NCI-H345 treated with DMSO at 0.1 percent for 48 hours (cell line): ENCODE measurements around the gene ARMH2.

Source experiments
- DNase-seq: peaks from one replicate; lab custom pipeline; 2025; ENCODE audit not compliant: unreplicated experiment; lab: John Stamatoyannopoulos, UW

Gene ARMH2

DNA sequence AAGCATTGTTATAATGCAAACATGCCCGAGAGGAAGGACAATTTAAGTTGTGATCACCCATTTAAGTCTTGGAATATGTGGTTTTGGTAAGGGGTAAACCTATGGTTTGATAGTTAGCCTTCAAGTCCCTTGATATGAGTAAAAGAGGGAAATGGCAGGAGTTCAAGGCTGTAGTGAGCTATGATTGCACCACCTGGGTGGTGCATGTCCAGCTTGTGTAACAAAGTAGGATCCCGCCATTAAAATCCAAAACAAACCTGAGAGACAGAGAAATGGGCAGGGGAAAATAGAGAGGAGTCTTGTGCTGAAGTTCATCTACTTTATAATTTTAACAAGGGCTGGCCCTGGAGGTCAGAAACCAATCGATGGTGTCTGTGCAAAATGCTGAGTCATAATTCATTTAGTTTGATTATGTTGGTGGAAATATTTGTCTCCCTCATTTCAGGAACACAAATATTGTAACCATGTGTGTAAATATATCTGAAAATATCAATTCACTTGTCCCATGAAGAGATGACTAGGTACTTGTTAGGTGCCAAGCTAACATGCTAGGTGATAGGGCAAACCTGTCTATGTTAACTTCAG is 23.2 kb upstream of the ARMH2 start:
- no peak for DNase-seq

DNA sequence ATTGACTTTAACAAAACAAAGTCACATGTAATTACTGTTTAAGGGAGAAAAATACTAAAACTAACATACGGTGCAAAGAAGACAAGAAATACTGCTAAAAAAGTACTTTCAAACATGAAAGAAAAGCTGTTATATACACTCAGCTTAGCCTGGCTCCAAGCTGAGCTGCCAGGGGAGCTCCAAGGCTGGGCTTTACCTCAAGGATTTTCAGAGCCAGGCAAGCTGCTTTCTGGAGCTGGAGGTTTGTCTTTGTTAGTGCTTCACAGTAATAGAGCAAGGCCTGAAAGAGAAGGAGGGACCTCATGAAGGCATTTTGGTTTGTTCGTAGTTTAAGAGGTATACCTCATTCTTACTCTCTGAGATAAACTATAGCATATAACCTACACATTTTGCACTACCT is 19.6 kb upstream of the ARMH2 start:
- no peak for DNase-seq

DNA sequence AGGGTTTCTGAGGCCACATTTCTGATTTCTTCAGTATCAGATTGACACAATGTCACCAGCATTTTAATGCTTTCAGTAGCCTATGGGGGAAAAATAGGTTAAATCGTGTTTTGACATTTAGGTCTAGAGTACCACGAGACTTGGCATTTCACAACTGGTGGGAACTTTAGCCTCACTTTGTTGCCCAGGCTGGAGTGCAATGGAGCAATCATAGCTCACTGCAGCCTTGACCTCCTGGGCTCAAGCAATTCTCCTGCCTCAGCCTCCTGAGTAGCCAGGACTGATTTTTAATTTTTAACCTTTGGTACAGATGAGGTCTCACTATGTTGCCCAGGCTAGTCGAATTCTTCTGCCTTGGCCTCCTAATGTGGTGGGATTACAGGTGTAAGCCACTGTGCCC is 11.0 kb upstream of the ARMH2 start:
- no peak for DNase-seq

DNA sequence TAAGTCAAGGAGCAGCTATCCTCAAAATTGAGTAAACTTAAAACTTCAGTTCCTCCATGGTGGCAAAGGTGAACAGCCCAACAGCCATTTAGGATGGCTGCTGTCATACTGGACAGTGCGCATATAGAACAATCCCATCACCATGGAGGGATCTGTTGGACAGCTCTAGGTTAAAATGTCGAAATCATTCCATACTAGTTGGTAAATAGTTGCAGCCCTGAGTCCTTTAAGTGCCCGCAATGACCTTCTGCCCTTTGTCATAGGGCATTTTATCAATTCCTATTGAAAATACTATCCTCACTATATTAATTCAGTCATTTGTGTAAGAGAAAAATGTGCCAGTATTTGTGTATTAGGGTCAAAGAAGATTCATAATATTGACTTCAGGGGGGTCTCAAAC is 8.9 kb upstream of the ARMH2 start:
- no peak for DNase-seq

DNA sequence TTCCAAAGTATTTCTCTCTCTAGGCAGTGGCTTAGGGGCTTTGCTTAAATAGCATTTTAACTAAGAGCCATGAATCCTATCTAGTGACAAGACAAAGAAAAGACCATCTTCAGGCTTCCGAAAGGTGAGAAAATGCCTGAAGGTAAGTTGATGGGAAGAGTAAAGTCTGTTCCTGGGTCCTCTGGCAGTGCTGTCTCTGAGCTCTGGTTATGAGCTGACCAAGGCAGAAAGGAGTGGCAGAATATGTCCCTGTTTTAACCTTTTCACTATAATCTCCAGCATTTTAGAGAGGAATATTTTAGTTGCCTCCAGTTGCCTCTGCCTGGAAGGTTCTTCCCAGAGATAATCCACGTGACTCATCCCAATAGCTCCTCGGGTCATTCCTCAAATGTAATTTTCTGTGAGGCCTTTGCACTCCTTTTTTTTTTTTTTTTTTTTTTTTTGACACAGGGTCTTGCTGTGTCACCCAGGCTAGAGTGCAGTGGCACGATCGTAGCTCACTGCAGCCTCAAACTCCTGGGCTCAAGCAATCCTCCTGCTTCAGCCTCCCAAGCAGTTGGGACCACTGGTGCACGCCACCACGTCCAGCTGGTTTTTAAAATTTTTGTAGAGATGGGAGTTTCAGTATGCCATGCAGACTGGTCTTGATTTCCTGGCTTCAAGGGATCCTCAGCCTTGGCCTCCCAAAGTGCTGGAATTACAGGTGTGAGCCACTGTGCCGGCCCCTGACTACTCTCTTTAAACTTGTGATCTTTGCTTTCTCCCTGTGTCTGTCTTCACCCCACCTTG is 3.7 kb upstream of the ARMH2 start:
- DNase-seq: no peak

DNA sequence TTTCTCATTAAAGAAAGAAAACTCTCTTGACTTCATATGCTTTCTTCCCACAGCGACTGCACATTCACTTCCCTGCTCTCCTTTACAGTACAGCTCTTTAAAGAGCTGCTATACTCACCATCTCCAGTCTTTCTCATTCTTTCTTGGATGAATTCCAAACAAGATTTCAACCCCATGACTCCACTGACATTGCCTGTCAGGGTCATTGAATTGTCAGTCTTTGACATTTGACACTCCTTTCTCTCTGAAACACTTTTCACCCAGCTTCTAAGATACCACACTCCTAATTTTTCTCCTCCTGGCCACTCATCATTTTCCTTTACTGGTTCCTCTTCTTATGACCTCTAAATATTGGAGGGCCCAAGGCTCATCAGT is 811 bp upstream of the ARMH2 start:
- no peak for DNase-seq

DNA sequence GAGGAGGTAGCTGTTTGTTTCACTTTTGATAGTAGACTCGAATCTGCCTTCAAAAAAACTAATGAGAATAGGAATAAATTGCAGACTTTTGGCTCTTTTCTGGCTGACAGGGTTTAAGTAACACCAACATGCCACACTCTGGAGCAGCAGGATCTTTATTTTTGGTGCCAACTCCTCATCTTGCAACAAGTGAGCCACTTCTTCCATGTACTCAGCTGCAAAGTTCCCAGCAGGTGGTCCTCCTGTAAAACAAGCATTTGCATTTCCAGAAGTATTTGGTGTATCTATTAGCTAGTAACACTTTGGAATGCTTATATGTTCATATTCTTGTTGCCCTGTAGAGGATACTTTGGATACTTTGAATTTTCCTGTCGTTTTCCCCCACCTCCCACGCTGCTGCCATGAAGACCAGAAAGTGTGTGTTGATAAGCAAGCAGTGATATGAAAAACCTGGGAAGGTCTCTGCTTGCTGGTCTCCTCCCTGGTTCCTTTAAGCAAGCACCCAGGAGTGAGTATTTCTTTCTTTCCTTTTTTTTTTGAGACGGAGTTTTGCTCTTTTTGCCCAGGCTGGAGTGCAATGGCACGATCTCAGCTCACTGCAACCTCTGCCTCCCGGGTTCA is 1.0 kb downstream of the ARMH2 start:
- no peak for DNase-seq

DNA sequence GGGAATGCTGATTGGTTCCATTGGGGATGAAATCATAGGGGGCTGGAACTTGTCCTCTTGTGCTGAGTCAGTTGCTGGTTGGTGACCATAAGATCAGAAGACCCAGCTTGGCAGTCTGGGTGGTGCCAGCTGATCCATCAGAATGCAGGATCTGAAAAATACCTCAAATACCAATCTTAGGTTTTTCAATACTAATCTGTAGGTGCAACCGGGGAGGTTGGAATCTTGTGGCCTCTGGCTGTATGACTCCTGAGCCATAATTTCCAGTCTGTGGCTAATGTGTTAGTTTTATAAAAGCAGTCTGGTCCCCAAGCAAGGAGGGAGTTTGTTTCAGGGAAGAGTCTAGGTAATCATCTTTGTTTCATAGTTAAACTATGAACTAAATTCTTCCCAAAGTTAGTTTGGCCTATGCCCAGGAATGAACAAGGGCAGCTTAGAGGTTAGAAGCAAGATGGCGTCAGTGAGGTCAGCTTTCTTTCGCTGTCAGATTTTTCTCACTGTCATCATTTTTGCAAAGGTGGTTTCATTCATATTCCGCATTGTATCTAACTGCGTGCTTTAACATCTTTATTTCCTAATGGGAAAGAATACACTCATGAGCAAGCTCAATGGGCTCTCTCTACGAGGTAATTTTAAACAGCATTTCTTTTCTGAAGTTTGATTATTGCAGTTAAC is 2.0 kb downstream of the ARMH2 start:
- no peak for DNase-seq

DNA sequence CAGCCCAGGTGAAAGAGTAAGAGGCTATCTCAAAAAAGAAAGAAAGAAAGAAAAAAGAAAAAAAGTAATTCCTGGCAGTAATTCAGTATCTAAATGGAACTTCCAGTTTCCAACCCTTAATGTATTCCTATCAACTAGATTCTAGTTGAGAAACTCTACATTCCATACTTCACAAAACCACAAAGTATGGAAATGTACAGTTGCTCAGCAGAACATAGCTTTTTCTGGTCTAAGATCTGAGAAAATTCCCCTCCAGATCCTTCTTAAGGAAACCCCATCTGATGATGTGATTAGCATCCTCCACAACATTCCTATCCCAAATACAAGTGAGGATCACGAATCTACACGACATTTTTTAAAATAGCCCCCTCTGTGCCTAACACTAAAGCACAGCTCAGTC is 3.6 kb downstream of the ARMH2 start:
- DNase-seq: no peak

DNA sequence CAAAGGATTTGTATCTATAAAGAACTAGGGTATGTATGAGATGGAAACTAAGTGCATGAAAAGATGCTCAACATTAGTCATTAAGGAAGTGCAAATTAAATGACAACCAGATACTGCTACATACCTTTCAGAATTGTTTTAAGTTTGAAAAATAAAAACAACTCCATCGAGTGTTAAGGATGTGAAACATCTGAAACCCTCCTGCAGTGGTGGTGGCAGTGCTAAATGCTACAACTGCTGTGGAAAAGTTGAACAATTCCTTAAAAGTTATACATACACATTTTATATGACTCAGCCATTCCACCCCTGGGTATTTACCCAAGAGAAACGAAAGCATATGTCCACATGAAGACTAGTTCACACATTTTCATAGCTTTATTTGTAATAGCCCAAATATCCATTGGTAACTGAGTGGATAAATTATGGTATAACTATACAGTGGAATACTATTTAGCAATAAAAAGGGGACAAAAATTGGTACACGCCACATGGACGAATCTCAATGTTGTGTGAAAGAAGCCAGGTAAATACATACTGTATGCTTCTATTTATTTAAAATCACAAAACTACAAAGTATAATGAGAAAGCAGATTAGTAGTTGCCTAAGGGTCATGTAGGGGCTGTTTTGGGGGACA is 10.6 kb downstream of the ARMH2 start:
- no peak for DNase-seq

DNA sequence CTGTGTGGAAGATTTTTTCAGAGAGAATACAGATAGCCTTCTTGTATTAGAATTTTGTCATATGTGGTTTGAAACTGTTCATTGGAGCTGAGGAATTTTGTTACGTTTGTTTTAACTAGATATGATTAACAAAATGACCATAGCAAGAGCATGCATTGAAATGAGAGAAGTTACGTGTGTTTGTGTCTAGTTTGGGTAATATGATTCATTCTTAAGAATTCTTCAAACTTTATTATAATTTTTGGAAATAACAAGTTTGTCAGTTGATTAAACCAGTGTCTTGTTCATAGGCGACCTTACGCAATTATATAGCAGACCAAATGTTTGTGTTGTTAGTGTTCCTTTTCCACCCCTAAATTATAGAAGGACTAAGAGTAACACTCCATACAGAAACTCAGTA is 18.5 kb downstream of the ARMH2 start:
- no peak for DNase-seq

DNA sequence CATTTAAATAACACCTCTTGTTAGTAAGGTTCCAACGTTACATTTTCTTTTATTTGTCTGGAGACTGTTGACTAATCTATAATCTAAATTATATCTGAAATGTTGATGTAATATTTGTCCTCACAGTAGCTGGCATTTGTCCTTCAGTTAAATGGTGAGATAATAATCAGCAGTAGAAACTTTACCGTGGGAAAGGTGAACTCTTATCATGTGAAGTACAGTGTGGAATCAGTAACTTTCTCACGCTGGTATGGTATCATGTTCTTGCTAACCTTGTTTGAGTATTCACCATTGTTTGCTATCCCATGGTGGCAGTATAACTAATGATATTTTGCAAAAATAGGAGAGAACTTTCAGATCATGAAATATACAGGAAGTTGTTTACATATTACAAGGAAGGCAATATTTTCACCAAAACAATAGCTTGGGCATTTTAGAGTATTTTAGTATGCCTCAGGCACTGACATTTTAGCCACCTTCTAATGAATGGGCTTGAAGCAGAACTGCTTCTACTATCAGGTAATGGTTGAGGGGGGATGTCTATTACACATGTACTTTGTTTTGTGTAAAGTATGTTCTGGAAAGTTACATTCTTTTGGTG is 19.2 kb downstream of the ARMH2 start:
- no peak for DNase-seq

DNA sequence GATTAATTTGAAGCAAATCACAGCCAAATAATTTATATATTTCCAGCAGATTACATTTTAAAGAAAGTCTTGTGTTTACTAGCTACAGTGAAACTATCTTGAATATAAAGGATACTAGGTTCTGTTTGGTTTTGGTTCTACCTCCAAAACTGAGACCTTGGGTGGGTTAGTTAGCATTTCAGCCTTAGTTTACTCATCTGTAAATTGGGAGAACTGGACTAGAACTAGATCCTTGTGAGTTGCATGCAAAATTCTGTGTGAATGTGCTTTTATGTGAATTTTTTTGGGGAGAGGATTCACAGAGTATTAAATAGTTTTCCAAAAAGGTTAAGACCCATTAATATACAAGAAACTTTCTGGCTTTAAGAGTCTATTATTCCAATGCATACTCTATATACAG is 19.8 kb downstream of the ARMH2 start:
- DNase-seq: no peak

DNA sequence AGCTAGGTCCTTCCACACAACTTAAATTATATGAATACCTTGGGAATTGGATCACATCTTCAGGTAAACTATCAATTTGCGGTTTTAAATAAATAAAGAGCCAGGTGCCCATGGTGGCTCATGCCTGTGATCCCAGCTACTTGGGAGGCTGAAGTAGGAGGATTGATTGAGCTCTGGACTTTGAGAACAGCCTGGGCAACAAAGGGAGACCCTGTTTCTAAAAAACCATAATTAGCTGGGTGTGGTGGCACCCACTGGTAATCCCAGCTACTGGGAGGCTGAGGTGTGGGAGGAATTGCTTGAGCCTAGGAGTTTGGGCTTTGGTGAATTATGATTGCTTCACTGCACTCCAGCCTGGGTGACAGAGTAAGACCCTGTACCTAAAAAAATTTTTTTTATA is 20.6 kb downstream of the ARMH2 start:
- no peak for DNase-seq

DNA sequence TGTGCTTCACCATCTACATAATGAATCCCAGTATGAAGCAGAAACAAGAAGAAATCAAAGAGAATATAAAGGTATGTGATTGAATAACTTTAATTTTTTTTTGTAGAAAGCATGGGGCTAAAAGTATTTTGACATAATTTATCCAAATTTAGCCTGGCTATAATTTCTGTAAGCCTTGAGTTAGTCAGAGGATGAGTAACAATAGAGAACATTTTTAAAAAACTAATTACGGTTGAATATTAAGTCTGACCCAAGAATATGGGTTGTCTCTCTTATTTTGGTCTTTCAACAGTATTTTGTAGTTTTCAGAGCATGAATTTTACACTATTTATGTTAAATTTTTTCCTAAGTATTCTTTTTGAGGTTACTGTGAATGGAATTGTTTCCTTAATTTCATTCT is 21.5 kb downstream of the ARMH2 start:
- no peak for DNase-seq

DNA sequence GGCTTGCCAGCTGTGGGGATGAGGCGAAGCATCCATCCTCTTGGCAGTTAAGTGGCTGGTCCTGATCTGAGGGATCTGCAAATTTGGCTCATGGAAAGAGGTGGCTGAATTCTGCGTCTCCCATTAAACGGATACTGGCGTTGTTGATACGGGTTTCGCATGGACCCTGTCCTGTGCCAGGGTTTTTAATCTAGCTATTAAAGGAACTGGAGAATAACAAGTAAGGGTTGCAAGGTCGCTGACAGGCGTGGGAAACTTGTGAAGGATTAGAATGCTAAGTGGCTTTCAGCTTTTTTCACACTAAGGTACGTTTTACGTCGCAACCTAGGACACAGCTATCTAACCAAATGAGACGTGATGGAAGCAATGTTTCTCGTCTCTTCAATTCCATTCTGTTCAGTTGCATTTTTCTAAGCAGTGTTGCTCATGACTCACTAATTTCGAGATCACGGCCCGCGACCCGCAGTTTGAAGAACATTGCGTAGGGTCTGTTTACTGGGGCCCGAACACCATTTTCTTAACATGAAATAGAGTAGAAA is 23.1 kb downstream of the ARMH2 start:
- DNase-seq: no peak

DNA sequence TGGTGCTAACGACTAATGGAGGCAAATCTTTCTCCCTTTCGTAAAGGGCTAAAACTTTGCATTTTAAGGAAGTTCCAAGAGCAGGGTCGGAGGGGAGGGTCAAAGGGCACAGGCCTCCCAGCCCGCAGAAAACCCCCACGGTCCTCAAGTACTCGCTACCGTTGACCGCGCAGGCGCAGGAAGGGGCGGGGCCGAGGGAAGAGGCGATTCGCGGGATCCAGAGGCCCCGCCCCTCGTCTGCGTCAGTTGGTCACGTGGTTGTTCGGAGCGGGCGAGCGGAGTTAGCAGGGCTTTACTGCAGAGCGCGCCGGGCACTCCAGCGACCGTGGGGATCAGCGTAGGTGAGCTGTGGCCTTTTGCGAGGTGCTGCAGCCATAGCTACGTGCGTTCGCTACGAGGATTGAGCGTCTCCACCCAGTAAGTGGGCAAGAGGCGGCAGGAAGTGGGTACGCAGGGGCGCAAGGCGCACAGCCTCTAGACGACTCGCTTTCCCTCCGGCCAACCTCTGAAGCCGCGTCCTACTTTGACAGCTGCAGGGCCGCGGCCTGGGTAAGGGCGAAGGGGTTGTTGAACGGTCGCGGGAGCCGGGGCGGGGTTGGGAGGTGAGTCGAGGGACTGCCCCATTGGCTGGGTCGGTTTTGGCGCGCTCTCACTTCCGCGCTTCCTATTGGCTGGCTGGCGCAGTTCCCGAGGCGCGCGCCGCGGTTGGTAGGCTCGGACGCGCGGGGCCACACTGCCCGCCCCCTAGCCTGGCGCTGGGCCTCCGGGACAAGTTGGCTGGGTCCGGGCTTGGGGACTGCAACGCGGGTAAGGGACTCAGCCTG is 23.8 kb downstream of the ARMH2 start, which contains the start of gene GMNN:
Gene GMNN (plus strand): TSS at position 242 of the 824 bp plus-strand sequence. CDS start 2,310 bp downstream, outside the sequence.
- peak; percentile 90 for DNase-seq

DNA sequence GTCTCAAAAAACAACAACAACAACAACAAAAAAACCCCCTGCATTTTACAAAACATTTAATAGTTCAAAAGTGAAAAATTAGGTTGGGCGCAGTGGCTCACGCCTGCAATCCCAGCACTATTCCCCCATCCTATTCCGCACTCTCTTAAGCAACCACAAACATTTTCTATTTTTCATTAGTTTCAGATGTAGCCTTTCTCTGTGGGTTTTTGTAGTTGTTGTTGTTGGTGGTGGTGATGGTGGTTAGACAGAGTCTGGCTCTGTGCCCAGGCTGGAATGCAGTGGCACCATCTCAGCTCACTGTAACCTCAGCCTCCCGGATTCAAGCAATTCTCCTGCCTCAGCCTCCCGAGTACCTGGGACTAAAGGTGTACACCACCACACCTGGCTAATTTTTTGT is 30.4 kb downstream of the ARMH2 start:
- DNase-seq: no peak

DNA sequence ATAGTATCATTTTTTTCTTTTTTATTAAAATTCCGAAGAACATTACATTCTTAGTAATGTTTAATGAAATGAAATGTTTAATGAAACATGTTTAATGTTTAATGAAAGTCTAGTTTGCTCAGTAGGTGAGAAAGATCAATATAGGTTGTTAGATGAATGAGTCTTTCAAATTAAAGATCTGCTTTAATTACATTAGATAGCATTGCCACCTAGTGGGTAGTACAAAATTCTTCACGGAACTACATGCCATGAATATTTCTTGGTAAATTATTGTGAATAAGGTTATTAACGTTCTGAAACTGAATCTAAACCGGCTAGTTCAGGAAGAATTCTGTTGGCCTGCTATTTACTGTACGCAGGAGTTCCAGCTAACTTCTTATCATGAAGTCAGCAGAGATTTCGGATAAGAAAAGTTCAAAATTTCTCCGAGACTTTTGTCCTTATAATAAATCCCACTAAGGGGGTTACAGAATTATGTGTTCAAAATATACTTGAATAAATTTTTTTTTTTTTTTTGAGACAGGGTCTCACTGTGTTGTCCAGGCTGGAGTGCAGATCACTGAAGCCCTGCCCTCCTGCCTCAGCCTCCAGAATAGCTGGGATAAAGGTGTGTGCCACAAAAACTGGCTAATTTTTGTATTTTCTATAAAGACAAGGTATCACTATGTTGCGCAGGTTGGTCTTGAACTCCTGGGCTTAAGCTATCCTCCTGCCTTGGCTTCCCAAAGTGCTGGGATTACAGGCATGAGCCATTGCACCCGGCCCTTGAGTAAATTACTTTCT is 31.8 kb downstream of the ARMH2 start:
- peak; percentile 14 for DNase-seq
